ENCODE measurements around the gene ZNF335. TPM values are rescaled to one million over a fixed set of nuclear protein-coding genes. Genes with fewer than 3 reads are reported as not detected.
A peak's percentile ranks its signal among the peaks of the same experiment; 100 is the strongest.

The ZNF335 gene
- total RNA-seq, 1 experiment from 2014 or later, result 15.0 TPM

DNA sequence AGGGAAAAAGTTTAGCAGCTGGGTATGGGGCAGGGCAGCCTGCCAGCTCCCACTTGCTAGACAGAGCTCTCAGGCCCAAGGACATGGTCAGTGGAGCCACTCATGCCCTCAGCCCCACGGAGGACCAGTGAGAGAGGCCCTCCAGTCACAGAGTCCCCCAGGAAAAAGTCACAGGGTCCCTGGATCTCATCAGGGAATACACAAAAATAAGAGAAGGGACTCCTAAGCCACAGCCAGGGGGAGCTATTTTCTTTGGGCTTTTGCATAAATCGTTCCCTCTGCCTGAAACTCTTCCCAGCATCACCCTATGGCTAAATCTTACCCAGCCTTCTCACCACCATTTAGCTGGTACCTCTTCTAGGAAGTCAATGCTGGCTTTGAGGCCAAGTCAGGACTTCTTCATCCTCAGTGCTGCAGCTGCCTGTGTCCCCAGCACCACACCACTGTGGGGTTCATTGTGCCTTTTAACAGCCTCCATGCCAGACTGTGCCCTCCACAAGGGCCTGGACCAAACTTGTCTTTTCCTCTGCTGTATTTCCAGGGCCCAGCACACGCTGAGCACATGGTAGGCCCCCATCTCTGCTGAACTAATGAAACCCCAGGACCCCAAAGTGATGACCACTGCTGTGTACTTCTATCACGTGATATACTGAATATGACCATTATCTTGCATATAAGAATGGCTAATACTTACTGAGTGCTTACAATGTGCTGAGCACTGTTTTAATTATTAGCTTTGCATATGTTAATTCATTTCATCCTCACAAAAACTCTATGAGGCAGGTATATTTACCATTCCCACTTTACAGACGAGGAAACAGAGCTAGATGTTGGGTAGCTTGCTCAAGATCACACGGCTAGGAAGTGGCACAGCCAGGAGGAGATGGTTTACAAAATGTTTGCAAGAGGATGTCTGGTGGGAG, 2.0 kb downstream of the ZNF335 start:
- no peak overlapping the region for H3K4me3 ChIP-seq (ENCODE audit: insufficient read depth, low read depth, low read length)
- DNase-seq, result peak; percentile 87
- peaks cover 26% of the 10 kb centered on the region for H3K36me3 ChIP-seq (replicated peaks; ENCODE audit: control insufficient read depth, insufficient read depth, low read length)
- H3K27me3 ChIP-seq (ENCODE audit: control insufficient read depth, insufficient read depth, low read length), result no peaks in the 10 kb centered on the region

DNA sequence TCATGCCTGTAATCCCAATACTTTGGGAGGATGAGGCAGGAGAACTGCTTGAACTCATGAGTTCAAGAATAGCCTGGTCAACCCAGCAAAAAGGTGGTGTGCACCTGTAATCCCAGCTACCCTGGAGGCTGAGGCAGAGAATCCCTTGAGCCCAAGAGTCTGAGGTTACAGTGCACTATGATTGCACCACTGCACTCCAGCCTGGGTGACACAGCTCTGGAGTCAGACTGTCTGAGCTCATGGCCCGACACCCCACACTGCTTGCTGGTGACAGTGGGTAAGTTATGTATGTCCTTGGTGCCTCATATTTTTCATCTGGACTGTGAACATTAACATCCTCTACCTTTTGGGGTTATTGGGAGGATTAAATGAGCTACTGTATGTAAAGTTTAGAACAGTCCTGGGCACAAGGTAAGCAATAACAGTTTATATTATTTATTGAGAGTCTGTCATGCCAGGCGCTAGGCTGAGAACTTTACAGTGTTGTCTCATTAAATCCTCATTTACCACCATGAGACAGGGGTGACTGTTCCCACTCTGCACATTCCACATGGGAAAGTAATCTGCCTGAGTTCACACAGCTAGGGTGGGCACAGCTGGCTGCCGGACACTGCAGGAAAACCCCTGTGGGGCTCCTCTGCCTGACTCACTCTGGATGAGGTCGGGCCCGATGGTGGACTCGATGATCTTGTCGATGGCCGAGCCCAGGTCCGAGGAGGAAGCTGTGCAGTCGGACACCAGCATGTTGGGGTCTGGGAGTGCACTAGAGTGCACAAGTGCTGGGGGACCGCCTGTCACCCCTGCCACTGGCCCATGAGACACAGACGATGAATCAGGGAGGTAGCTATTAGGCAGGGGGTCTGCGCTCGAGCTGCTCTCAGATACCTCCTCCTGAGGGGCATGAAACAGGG, 2.9 kb downstream of the ZNF335 start:
- H3K27me3 ChIP-seq (ENCODE audit: control insufficient read depth, insufficient read depth, low read length), result no peaks in the 10 kb centered on the region
- H3K36me3 ChIP-seq (replicated peaks; ENCODE audit: control insufficient read depth, insufficient read depth, low read length), result peaks cover 26% of the 10 kb centered on the region
- no peak for DNase-seq
- no peak overlapping the region for H3K4me3 ChIP-seq (ENCODE audit: insufficient read depth, low read depth, low read length)

DNA sequence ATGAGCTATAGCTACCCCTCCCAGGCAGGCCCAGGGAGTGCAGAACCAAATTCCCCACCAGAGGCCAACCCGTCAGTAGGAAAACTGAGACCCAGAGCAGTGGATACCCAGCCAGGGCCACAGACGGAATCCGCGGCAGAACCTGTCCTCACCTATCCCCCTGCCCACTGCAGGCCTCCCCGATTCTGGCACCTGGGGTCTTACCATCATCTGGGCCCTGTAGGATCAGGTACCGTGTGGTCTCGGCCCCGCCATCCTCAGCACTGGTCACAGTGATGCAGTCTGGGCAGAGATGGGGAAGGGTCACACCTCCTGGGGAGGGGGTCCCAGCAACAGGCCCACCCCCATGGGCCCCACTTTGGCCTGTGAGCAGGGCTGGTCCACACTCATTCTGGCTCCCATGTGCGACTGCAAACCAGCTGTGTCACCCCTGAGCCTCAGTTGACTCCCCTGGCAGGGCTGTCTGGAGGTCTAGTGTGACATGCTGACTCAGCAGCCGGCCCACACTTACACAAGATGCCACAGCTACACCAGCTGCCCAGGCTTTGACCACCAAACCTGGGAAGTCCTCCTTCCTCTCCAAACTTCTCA, 3.8 kb downstream of the ZNF335 start:
- Histone ChIP-seq H3K4me3 (ENCODE audit: insufficient read depth, low read depth, low read length) (no peak overlapping the region), H3K27me3 (ENCODE audit: control insufficient read depth, insufficient read depth, low read length) (no peaks in the 10 kb centered on the region), H3K36me3 (replicated peaks; ENCODE audit: control insufficient read depth, insufficient read depth, low read length) (peaks cover 30% of the 10 kb centered on the region)
- no peak for DNase-seq

DNA sequence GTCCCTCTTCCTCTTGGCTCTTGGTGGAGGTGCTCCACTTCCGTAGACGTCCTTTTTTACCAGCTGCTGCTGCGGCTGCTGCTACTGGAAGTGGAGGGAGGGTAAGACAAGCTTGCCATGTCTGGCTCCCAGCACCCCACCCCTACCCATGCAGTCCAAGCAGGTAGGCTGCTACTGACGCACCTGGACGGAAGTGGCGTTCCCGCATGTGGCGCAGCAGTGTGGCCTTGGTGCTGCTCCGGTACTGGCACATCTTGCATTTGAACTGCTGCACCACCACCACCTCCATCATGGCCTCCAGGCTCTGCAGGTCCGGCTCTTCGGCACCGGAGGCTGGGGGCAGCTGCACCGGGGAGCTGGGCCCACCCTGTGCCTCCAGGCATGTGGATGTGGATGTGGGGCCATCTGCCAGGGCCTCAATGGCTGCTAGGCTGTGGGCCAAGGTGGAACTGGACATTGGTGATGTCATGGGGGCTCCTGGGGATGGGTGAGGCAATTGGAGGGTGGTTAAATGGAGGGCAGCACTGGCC, 4.4 kb downstream of the ZNF335 start:
- H3K36me3 ChIP-seq (replicated peaks; ENCODE audit: control insufficient read depth, insufficient read depth, low read length), result peaks cover 30% of the 10 kb centered on the region
- H3K27me3 ChIP-seq (ENCODE audit: control insufficient read depth, insufficient read depth, low read length), result no peaks in the 10 kb centered on the region
- H3K4me3 ChIP-seq (ENCODE audit: insufficient read depth, low read depth, low read length), result no peak overlapping the region
- peak; percentile 21 for DNase-seq

DNA sequence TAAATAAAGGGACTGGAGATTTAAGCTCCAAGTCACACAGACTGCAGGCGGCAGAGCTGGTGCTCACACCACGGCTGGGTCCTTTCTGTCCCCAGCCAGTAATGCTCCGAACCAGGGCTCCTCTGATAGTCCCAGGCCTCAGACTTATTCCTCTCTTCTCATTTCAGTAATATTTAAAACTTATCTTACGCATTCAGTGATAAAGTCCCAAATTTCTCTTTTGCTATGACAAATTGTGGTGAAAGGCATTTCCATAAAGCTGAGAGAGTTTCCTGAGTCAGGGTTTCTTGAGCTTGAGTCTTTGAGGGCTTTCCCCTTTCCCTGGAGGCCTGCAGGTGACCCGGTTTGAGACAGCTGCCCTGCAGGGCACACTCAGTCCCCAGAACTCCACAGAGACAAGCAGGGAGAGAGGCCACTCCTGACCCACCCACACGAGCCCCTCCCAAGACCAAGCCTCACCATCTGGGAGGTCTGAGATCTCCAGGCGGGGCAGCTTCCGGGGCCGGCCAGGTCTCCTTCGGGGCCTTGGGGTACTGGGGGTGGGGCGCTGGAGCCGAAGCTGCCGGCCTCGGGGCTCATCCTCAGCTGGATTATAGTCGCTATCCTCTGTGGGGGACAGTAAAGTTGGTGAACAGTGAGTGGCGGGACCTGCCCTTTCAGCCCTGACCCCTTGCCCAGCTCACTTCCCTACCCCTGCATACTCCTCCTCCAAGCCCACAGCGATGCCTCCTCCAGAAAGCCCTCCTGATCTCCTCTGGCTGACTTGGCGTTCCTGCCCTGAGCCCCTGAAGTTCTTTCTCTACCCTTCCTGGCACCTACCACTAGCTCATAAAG, 6.6 kb downstream of the ZNF335 start:
- Histone ChIP-seq H3K36me3 (replicated peaks; ENCODE audit: control insufficient read depth, insufficient read depth, low read length) (peaks cover 34% of the 10 kb centered on the region), H3K4me3 (ENCODE audit: insufficient read depth, low read depth, low read length) (no peak overlapping the region), H3K27me3 (ENCODE audit: control insufficient read depth, insufficient read depth, low read length) (no peaks in the 10 kb centered on the region)
- DNase-seq, result peak; percentile 32

DNA sequence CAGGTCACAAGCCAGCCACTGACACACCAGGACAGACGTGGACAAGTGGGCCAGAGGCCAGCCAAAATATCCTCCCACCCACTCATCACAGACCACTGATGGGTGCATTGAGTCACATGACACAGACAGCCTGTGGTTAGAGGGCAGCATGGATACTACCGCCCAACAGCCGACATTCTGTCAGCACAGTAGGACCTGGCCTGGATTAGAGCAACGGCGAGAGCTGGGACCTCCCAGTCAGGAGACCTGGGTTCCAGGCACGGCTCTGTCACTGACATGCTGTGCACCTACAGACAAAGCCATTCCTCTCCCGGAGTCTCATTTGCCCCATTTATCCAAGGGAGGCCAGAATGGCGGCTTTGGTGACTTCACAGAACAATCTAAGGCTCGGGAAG, 8.0 kb downstream of the ZNF335 start:
- DNase-seq, result no peak
- peaks cover 37% of the 10 kb centered on the region for H3K36me3 ChIP-seq (replicated peaks; ENCODE audit: control insufficient read depth, insufficient read depth, low read length)
- no peak overlapping the region for H3K4me3 ChIP-seq (ENCODE audit: insufficient read depth, low read depth, low read length)
- no peaks in the 10 kb centered on the region for H3K27me3 ChIP-seq (ENCODE audit: control insufficient read depth, insufficient read depth, low read length)

DNA sequence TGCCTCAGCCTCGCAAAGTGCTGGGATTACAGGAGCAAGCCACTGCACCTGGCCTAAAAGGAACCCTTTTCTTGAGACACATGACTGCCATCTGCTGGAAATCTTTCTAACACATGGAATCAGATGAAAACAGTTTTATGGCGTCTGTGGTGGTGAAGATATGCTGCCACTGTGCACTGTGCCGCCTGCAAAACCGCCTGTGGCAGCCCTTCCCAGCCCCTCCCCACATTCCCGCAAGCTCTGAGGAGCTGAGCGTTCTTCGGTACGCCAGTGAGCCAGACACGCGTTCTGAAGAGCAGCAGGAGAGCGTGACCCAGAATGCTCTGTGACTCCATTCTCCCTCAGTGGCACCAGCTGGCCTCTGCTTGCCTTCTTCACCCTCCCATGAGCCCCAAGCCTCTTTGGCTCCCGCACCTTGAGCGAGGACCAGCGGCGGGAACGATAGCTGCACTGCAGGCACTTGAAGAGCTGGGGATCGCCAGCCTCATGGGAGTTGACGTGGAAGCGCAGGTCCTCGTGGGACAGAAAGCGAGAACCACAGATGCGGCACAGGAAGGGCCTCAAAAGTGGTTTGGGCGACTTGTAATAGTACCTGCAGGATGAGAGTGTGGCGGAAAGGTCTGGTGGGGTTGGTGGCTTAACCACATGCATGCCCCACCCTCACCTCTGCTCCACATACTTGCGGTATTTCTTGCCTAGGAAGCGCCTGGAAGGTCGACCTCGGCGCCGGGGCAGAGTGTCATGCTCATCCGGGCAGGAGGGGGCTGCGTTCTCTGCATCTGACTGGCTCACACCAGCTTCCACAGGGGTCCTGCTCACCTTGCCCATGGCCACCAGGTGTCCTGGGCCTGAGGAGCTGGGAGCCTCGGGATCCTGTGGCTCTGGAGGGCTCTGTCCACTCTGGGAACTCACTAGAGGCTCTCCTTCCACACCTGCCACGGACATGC, 8.7 kb downstream of the ZNF335 start:
- Histone ChIP-seq H3K4me3 (ENCODE audit: insufficient read depth, low read depth, low read length) (no peak overlapping the region), H3K36me3 (replicated peaks; ENCODE audit: control insufficient read depth, insufficient read depth, low read length) (peaks cover 38% of the 10 kb centered on the region), H3K27me3 (ENCODE audit: control insufficient read depth, insufficient read depth, low read length) (no peaks in the 10 kb centered on the region)
- peak; percentile 77 for DNase-seq

DNA sequence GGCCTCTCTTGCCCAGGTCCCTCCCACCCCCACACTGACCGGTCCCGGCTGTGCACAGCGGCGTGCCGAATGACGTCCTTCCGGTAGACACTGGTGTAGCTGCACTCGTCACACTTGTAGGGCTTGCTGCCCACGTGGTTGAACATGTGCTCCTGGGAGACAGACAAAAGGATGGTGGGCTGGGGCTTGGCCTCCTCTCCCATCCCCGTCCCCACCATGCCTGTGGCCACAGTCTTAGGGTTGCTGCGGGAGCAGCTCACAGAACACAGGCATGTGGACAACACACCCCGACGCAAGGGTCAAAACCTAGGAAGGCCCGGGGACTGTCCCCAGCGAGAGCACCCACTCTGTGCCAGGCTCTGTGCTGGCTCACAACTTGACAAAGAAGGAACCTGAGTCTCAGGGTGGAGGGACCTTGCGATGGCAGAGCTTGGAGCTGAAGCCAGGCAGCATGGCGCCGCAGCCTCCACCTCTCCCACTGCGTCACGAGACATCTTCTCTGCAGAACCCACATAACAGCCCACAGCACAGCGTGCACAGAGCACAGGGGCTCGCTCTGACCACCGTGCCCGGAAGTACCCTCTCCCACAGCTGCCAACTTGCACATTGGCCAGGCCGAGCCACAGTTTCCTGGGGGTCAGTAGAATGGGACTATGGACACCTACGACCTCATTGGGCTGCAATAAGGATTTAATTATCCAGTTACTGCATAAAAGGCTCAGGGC, 9.8 kb downstream of the ZNF335 start:
- no peak for DNase-seq
- Histone ChIP-seq H3K36me3 (replicated peaks; ENCODE audit: control insufficient read depth, insufficient read depth, low read length) (peaks cover 32% of the 10 kb centered on the region), H3K4me3 (ENCODE audit: insufficient read depth, low read depth, low read length) (no peak overlapping the region), H3K27me3 (ENCODE audit: control insufficient read depth, insufficient read depth, low read length) (no peaks in the 10 kb centered on the region)

DNA sequence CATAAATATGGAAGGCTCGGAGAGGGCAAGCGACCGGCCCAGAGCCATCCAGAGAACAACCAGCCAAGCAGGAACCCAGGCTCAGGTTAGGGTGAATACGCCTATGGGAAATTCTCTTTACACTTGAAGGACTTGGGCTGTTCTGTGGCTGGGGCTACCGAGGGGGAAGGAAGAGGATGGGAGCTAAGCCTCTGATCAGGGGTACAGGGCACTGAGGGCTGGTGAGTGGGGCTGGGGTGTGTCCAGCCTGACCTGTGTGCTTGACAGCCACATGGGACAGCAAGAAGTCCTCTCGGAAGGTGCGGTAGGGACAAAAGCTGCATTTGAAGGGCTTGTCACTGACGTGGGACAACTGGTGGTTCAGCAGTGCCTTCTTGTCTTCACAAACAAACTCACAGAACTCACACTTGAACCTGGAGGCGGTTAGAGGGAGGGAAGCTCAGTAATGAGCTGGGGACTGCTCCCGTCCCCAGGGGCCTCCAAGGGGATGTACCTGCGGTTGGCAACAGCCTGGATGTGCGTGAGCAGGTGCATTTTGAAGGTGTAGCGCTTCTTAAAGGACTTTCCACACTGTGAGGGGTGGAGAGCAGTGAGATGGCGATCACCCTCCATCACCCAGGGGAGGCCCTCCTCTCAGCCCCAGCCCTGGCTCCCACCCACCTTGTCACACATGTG, 11.9 kb downstream of the ZNF335 start:
- H3K36me3 ChIP-seq (replicated peaks; ENCODE audit: control insufficient read depth, insufficient read depth, low read length), result peaks cover 31% of the 10 kb centered on the region
- DNase-seq, result no peak
- no peaks in the 10 kb centered on the region for H3K27me3 ChIP-seq (ENCODE audit: control insufficient read depth, insufficient read depth, low read length)
- no peak overlapping the region for H3K4me3 ChIP-seq (ENCODE audit: insufficient read depth, low read depth, low read length)

DNA sequence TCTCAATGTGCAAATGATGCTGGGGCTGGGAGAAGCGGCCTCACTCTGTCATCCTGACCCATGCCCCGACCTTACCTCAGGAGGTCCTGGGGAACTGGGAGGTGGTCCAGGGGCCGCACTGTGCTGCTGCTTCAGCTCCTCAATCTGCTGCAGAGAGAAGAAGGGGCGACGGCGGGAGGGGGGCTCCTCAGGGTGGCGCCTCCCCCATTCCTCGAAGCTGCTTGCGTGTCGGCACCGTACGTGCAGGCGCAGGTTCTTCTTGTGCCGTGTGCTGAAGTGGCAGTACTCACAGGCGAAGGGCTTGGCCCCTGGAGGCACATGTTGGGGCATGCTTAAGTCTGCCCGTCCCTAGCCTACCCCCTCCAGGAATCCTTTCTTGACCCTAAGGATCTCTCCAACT, 12.9 kb downstream of the ZNF335 start:
- no peak for DNase-seq
- Histone ChIP-seq H3K4me3 (ENCODE audit: insufficient read depth, low read depth, low read length) (no peak overlapping the region), H3K36me3 (replicated peaks; ENCODE audit: control insufficient read depth, insufficient read depth, low read length) (peaks cover 31% of the 10 kb centered on the region), H3K27me3 (ENCODE audit: control insufficient read depth, insufficient read depth, low read length) (no peaks in the 10 kb centered on the region)

DNA sequence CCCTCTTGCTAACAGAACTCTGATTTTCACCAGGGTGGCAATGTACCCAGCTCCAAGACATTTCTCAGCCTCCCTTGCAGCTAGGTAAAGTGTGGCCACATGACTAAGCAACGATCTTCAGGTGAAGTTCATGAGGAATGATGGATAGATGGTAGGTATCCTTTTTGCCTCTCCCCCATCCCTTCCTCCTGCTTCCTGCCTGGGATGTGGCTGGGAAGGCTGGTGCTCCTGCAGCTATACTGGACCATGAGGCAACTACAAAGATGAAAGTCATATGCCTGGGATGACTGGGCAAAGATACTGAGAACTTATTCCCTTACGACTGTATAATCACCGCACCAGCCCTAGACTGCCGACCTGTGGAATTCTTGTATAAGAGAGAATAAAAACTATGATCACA, 13.4 kb downstream of the ZNF335 start:
- H3K4me3 ChIP-seq (ENCODE audit: insufficient read depth, low read depth, low read length), result no peak overlapping the region
- no peak for DNase-seq
- H3K27me3 ChIP-seq (ENCODE audit: control insufficient read depth, insufficient read depth, low read length), result no peaks in the 10 kb centered on the region
- peaks cover 28% of the 10 kb centered on the region for H3K36me3 ChIP-seq (replicated peaks; ENCODE audit: control insufficient read depth, insufficient read depth, low read length)

All from H7 (cell line).